ENCODE measurements around the gene FCER1G. TPM values are rescaled to one million over a fixed set of nuclear protein-coding genes. Genes with fewer than 3 reads are reported as not detected.
"Not testable (repeated sequence)": the region's sequence is repeated elsewhere in the genome, so short reads cannot be mapped to it uniquely, and the experiment has no call there.

FCER1G gene
- total RNA-seq, 4 donors from 2014 or later: 20.9 to 194 (median 49.2) TPM

- DNase-seq; H3K36me3 ChIP-seq; in situ Hi-C loops (cut with MboI; ENCODE audit: low pct_ligation_motif_present in 1 of 4, low pct_unique_long_range_greater_than_20kb in 1 of 4, low sequenced_read_pairs in 3 of 4); H3K4me3 ChIP-seq; H3K27ac ChIP-seq; intact Hi-C loops (cut with DNase I; ENCODE audit: low total_unique reads): not testable (repeated sequence)
- 95% methylated on average over 5 of the region's 5 CpGs; no CpG with 5 or more reads in 1 of the 2 donors for WGBS, 2 donors (ENCODE audit: low coverage in 1 of 2)
- Histone ChIP-seq H3K27me3 (peaks cover 48% of the 10 kb centered on the region), H3K4me1 (peaks cover 0 to 18% (median 8%) of the 10 kb centered on the region in 4 donors), H3K9me3 (peaks cover 3 to 10% of the 10 kb centered on the region in 2 donors)
Observed at GRCh38 chr1:161257109-161257508, 42.0 kb downstream of the FCER1G start.

GRCh38 chr1:161258439-161259344, 43.6 kb downstream of the FCER1G start, which contains the start of gene PCP4L1:
PCP4L1 (plus strand) TSS chr1:161258745; CDS start chr1:161258975, 230 bp downstream.
- DNase-seq: peak; percentile 37
- no peaks in the 10 kb centered on the region for H3K36me3 ChIP-seq
- peak within 1 kb of the TSS; percentile 25 to 69 (median 36) for H3K4me3 ChIP-seq
- intact Hi-C loops (cut with DNase I; ENCODE audit: low total_unique reads): no loop called here
- H3K27me3 ChIP-seq: peaks cover 48% of the 10 kb centered on the region
- H3K4me1 ChIP-seq: peaks cover 0 to 18% (median 8%) of the 10 kb centered on the region in 4 donors
- peak within 1 kb of the TSS in 2 of 4 donors; percentile 21 to 31 for H3K27ac ChIP-seq
- TF ChIP-seq CTCF (IDR thresholded peaks at IDR 0.05) (no peak), EP300 (IDR thresholded peaks at IDR 0.05; ENCODE audit: low read depth) (no peak), POLR2AphosphoS5 (IDR thresholded peaks at IDR 0.05) (peak in 1 of 3 donors; percentile 39)
- in situ Hi-C loops (cut with MboI; ENCODE audit: low pct_ligation_motif_present in 1 of 4, low pct_unique_long_range_greater_than_20kb in 1 of 4, low sequenced_read_pairs in 3 of 4): no loop called here
- 5 to 9% methylated on average over 4 to 44 of the region's 62 CpGs for WGBS, 2 donors (ENCODE audit: low coverage in 1 of 2)
- peaks cover 3 to 10% of the 10 kb centered on the region in 2 donors for H3K9me3 ChIP-seq

- DNase-seq: no peak
- no peak overlapping the region for H3K27ac ChIP-seq
Observed at GRCh38 chr1:161259345-161259702, 44.2 kb downstream of the FCER1G start.

GRCh38 chr1:161259765-161260164, 44.7 kb downstream of the FCER1G start:
- in situ Hi-C loops (cut with MboI; ENCODE audit: low pct_ligation_motif_present in 1 of 4, low pct_unique_long_range_greater_than_20kb in 1 of 4, low sequenced_read_pairs in 3 of 4) (no loop called here), intact Hi-C loops (cut with DNase I; ENCODE audit: low total_unique reads) (no loop called here)
- Histone ChIP-seq H3K9me3 (peaks cover 3 to 10% of the 10 kb centered on the region in 2 donors), H3K36me3 (no peaks in the 10 kb centered on the region), H3K4me3 (no peak overlapping the region), H3K27me3 (peaks cover 48% of the 10 kb centered on the region), H3K4me1 (peaks cover 0 to 18% (median 8%) of the 10 kb centered on the region in 4 donors), H3K27ac (no peak overlapping the region)
- TF ChIP-seq POLR2AphosphoS5 (IDR thresholded peaks at IDR 0.05) (no peak), POLR2A (IDR thresholded peaks at IDR 0.05) (no peak)
- WGBS, 2 donors (ENCODE audit: low coverage in 1 of 2): 59% methylated on average over 1 of the region's 1 CpG; no CpG with 5 or more reads in 1 of the 2 donors
- no peak for DNase-seq

More at GRCh38 chr1:161259345-161259702, 44.2 kb downstream of the FCER1G start:
- 49 to 51% methylated on average over 3 to 6 of the region's 6 CpGs for WGBS, 2 donors (ENCODE audit: low coverage in 1 of 2)
- H3K36me3 ChIP-seq: no peaks in the 10 kb centered on the region
- peaks cover 3 to 10% of the 10 kb centered on the region in 2 donors for H3K9me3 ChIP-seq
- H3K4me3 ChIP-seq: peak overlapping the region in 2 of 4 donors; percentile 42 to 69
- H3K4me1 ChIP-seq: peaks cover 0 to 18% (median 8%) of the 10 kb centered on the region in 4 donors
- in situ Hi-C loops (cut with MboI; ENCODE audit: low pct_ligation_motif_present in 1 of 4, low pct_unique_long_range_greater_than_20kb in 1 of 4, low sequenced_read_pairs in 3 of 4): no loop called here
- intact Hi-C loops (cut with DNase I; ENCODE audit: low total_unique reads): no loop called here
- TF ChIP-seq CTCF (IDR thresholded peaks at IDR 0.05) (no peak), POLR2AphosphoS5 (IDR thresholded peaks at IDR 0.05) (no peak), EP300 (IDR thresholded peaks at IDR 0.05; ENCODE audit: low read depth) (no peak), POLR2A (IDR thresholded peaks at IDR 0.05) (no peak)
- H3K27me3 ChIP-seq: peaks cover 48% of the 10 kb centered on the region
